BLaER1 (cell line): Measurements from ENCODE around the gene WDR86.

Experiments used
- H3K27ac ChIP-seq: shearing (Covaris generic); formaldehyde crosslinking; 2 replicates; pipeline ENCODE4 v1.8.1; 2022
- H3K27me3 ChIP-seq: shearing (Covaris generic); formaldehyde crosslinking; 2 replicates; pipeline ENCODE4 v1.8.1; 2022
- H3K36me3 ChIP-seq: shearing (Covaris generic); formaldehyde crosslinking; 2 replicates; pipeline ENCODE4 v1.8.1; 2022
- H3K4me1 ChIP-seq: shearing (Covaris generic); formaldehyde crosslinking; 2 replicates; pipeline ENCODE4 v1.8.1; 2022
- H3K4me2 ChIP-seq: shearing (Covaris generic); formaldehyde crosslinking; 2 replicates; pipeline ENCODE4 v1.8.1; 2022
- H3K4me3 ChIP-seq: shearing (Covaris generic); formaldehyde crosslinking; 2 replicates; pipeline ENCODE4 v1.8.1; 2022
- H3K9ac ChIP-seq: shearing (Covaris generic); formaldehyde crosslinking; 2 replicates; pipeline ENCODE4 v1.8.1; 2022
- H3K9me3 ChIP-seq: shearing (Covaris generic); formaldehyde crosslinking; 2 replicates; pipeline ENCODE4 v1.8.1; 2022
- H4K20me1 ChIP-seq: shearing (Covaris generic); formaldehyde crosslinking; 2 replicates; pipeline ENCODE4 v1.8.1; 2022
- Cebpa-rat ChIP-seq: shearing (Covaris generic); IDR thresholded peaks from 2 replicates; pipeline ENCODE4 v1.8.1; 2022

WDR86 gene

DNA sequence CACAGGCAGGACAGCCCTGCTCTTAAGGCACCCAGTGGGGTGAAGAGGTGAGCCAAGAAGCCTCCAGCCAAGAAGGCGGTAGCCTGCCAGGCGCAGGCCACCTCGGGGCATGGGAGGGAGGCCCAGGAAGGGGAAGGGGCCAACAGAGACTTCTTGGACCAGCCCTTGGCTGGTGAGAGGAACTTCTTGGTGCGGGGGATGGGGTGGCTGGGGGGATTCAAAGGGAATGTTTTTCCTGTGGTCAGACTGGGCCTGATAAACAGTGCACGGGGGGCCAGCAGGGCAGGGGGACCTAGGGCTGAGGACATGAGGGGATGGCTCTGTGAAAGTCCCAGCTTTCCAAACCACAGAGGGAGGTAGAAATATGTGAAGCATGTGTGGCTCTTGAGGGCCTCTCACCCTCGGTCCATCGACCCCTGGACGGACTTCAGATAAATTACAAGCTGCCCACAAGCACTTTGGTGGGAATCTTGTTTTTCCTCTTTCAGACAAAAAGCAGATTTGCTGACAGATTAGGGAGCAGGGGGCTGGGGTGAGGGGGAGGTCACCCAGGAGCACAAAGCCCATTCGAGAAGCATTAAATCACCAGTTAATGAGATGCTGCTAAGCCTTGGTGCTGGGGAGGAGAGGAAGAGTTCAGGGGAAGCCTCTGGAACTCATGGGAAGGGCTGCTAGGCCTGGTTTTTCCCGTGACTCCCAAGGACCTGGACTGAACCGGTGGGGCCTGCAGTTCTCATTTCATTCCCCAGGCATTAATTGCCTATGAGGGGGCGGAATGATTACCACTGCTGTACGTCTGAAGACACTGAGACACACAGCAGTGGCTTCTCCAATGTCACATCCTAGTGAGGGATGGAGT, 18.8 kb upstream of the WDR86 start:
- Histone ChIP-seq H3K4me1 (peaks cover 45% of the 10 kb centered on the region), H3K4me3 (no peak overlapping the region), H3K36me3 (no peaks in the 10 kb centered on the region), H3K9me3 (no peaks in the 10 kb centered on the region), H3K27ac (no peak overlapping the region), H3K27me3 (no peaks in the 10 kb centered on the region), H4K20me1 (no peaks in the 10 kb centered on the region), H3K9ac (no peak overlapping the region), H3K4me2 (peak overlapping the region; percentile 69)
- TF ChIP-seq Cebpa-rat: no peak

DNA sequence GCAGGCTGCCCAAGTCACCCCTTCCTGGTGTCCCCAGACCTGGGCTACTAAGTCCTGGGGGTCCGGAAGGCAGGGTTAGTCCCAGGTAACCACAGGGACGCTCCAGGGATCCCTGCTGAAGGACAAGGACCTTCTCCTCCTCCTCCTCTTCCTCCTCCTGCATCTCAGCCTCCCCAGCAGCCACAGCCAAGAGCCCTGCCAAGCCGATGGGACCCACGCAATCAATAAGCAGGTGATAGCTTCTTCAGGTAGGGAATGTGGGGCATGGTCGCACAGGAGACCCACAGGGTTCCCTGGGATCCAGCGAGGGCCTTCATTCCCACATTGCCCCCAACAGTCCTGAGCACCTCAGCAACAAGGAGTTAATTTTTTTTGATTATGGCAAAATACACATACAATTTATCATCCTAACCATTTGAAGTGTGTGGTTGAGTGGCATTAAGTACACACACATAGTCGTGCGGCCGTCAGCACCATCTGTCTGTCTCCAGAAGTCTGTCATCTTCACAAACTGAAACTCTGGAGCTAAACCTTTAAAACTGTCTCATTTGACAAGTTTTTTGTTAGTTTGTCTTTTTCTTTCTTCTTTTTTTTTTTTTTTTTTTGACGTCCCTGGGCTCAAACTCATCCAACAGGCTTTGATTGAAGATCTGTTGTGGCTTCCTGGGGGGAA, 18.0 kb upstream of the WDR86 start:
- Histone ChIP-seq H3K4me3 (no peak overlapping the region), H3K27me3 (no peaks in the 10 kb centered on the region), H4K20me1 (no peaks in the 10 kb centered on the region), H3K4me1 (peaks cover 38% of the 10 kb centered on the region), H3K36me3 (no peaks in the 10 kb centered on the region), H3K4me2 (peak overlapping the region; percentile 69), H3K9me3 (peaks cover 7% of the 10 kb centered on the region; the same call in 1 of the 2 replicates), H3K27ac (no peak overlapping the region), H3K9ac (no peak overlapping the region)
- no peak for TF ChIP-seq Cebpa-rat

GRCh38 chr7:151426904-151427704, 17.3 kb upstream of the WDR86 start:
- TF ChIP-seq Cebpa-rat: no peak
- Histone ChIP-seq H3K4me3 (no peak overlapping the region), H3K36me3 (no peaks in the 10 kb centered on the region), H3K9me3 (peaks cover 14% of the 10 kb centered on the region), H3K27me3 (no peaks in the 10 kb centered on the region), H3K9ac (no peak overlapping the region), H3K27ac (no peak overlapping the region), H3K4me2 (no peak overlapping the region), H4K20me1 (no peaks in the 10 kb centered on the region), H3K4me1 (peaks cover 30% of the 10 kb centered on the region)

GRCh38 chr7:151426441-151426903, 16.6 kb upstream of the WDR86 start:
- peaks cover 30% of the 10 kb centered on the region for H3K4me1 ChIP-seq
- no peaks in the 10 kb centered on the region for H4K20me1 ChIP-seq
- H3K27me3 ChIP-seq: no peaks in the 10 kb centered on the region
- H3K4me2 ChIP-seq: no peak overlapping the region
- H3K27ac ChIP-seq: no peak overlapping the region
- peaks cover 21% of the 10 kb centered on the region for H3K9me3 ChIP-seq
- no peak overlapping the region for H3K9ac ChIP-seq
- TF ChIP-seq Cebpa-rat: no peak
- H3K36me3 ChIP-seq: no peaks in the 10 kb centered on the region
- no peak overlapping the region for H3K4me3 ChIP-seq

DNA sequence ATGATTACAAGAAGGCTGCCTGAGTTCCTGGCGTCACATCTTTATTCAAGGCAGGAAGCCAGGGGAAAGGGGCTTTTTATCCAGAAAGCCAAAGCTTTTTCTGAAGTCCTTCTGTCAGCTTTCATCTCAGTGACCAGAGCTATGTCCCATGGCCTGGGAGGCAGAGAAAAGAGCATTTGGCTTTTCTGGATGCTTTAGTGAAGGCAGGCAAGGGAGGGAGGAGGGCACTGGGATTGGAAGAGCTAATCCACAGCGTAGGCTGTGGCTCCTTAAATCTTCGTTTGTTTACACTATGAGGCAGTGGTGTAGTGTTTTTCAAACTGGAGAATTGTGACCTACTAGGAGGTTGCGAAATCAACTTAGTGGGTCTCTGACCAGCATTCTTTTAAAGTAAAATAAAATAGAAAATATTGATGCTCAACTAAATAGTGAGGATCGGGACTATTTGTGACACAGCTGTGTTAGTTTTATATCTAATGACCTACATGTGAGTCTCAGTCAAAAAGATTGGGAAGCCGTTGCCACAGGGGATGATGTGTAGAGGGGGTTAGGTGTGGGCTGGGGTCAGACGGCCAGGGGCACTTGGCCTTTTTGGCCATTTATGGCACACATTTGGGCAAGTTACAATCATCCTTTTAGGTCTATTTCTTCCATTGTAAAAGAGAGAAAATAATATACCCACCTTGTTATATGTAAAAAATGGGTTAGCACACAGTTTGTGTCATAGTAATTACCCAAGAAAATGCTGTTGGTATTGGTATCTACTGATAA, 16.0 kb upstream of the WDR86 start:
- H3K4me1 ChIP-seq: peaks cover 30% of the 10 kb centered on the region

GRCh38 chr7:151424799-151425198, 15.0 kb upstream of the WDR86 start:
- no peaks in the 10 kb centered on the region for H3K36me3 ChIP-seq
- H3K9ac ChIP-seq: no peak overlapping the region
- H3K27ac ChIP-seq: no peak overlapping the region
- TF ChIP-seq Cebpa-rat: no peak
- H3K4me3 ChIP-seq: no peak overlapping the region
- H4K20me1 ChIP-seq: no peaks in the 10 kb centered on the region
- peaks cover 19% of the 10 kb centered on the region for H3K4me1 ChIP-seq
- H3K9me3 ChIP-seq: peaks cover 36% of the 10 kb centered on the region
- H3K27me3 ChIP-seq: no peaks in the 10 kb centered on the region
- H3K4me2 ChIP-seq: no peak overlapping the region

More for the DNA sequence above, 16.0 kb upstream of the WDR86 start:
- no peaks in the 10 kb centered on the region for H3K36me3 ChIP-seq
- no peak overlapping the region for H3K9ac ChIP-seq
- peaks cover 25% of the 10 kb centered on the region for H3K9me3 ChIP-seq
- no peak overlapping the region for H3K27ac ChIP-seq
- H4K20me1 ChIP-seq: no peaks in the 10 kb centered on the region
- H3K4me2 ChIP-seq: no peak overlapping the region
- TF ChIP-seq Cebpa-rat: 0 out of 2 replicates have a peak, but pooled peaks have one; percentile 6
- no peak overlapping the region for H3K4me3 ChIP-seq
- H3K27me3 ChIP-seq: no peaks in the 10 kb centered on the region

DNA sequence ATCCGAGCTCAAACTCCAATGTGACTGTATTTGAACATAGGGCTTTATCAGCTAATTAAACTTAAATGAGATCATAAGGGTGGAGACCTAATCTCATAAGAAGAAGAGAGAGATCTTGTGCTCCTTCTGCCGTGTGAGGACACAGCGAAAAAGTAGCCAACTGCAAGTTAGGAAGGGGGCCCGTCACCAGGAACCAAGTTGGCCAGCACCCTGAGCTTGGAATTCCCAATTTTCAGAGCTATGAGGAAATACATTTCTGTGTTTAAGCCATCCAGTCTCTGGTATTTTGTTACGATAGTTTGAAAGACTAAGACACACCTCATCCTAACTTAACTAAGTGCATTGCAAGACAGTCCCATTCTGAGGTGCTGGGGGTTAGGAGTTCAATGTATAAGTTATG, 14.1 kb upstream of the WDR86 start:
- Histone ChIP-seq H3K9me3 (peaks cover 42% of the 10 kb centered on the region), H3K27ac (no peak overlapping the region)
- no peak for TF ChIP-seq Cebpa-rat

GRCh38 chr7:151423226-151423625, 13.4 kb upstream of the WDR86 start:
- Histone ChIP-seq H3K27ac (no peak overlapping the region), H3K4me1 (peaks cover 3% of the 10 kb centered on the region), H3K9ac (no peak overlapping the region), H3K36me3 (no peaks in the 10 kb centered on the region), H4K20me1 (no peaks in the 10 kb centered on the region), H3K27me3 (no peaks in the 10 kb centered on the region), H3K4me3 (no peak overlapping the region), H3K4me2 (no peak overlapping the region), H3K9me3 (peaks cover 46% of the 10 kb centered on the region)
- TF ChIP-seq Cebpa-rat: no peak

More for the DNA sequence above, 14.1 kb upstream of the WDR86 start:
- no peaks in the 10 kb centered on the region for H3K36me3 ChIP-seq
- H3K4me3 ChIP-seq: no peak overlapping the region
- H3K4me1 ChIP-seq: peaks cover 11% of the 10 kb centered on the region
- H3K27me3 ChIP-seq: no peaks in the 10 kb centered on the region
- H3K9ac ChIP-seq: no peak overlapping the region
- no peaks in the 10 kb centered on the region for H4K20me1 ChIP-seq
- H3K4me2 ChIP-seq: no peak overlapping the region

GRCh38 chr7:151422212-151422611, 12.4 kb upstream of the WDR86 start:
- TF ChIP-seq Cebpa-rat: no peak
- Histone ChIP-seq H3K4me1 (no peaks in the 10 kb centered on the region), H3K36me3 (no peaks in the 10 kb centered on the region), H3K4me3 (no peak overlapping the region), H3K9me3 (peaks cover 46% of the 10 kb centered on the region), H3K4me2 (no peak overlapping the region), H3K27ac (no peak overlapping the region), H3K27me3 (no peaks in the 10 kb centered on the region), H3K9ac (no peak overlapping the region), H4K20me1 (no peaks in the 10 kb centered on the region)
